Nucleus accumbens (tissue), 56 donors: Measurements from ENCODE around the gene AHDC1.

Source experiments
- DNase-seq, 56 donors: peaks; one replicate each; lab custom pipeline; 2025; lab: John Stamatoyannopoulos, UW

Gene AHDC1

GRCh38 chr1:27523337-27524020 lies 80.5 kb downstream of the AHDC1 start:
- no peak for DNase-seq

GRCh38 chr1:27522432-27523336 lies 81.3 kb downstream of the AHDC1 start:
- peak in 36 of 56 donors; percentile 11 to 72 (median 44) for DNase-seq

- peak in 4 of 56 donors; percentile 22 to 65 (median 36) for DNase-seq
Observed at GRCh38 chr1:27521861-27522431, 82.0 kb downstream of the AHDC1 start.

GRCh38 chr1:27521336-27521831 lies 82.6 kb downstream of the AHDC1 start:
- peak in 44 of 56 donors; percentile 16 to 73 (median 42) for DNase-seq

- peak in 37 of 56 donors; percentile 13 to 69 (median 32) for DNase-seq
Observed at GRCh38 chr1:27520651-27521050, 83.3 kb downstream of the AHDC1 start.

GRCh38 chr1:27519331-27520258 lies 84.3 kb downstream of the AHDC1 start:
- DNase-seq, result peak in 47 of 56 donors; percentile 25 to 82 (median 65)

GRCh38 chr1:27518808-27519207 lies 85.1 kb downstream of the AHDC1 start:
- no peak for DNase-seq

- no peak for DNase-seq
Observed at GRCh38 chr1:27517907-27518718, 85.8 kb downstream of the AHDC1 start.

- no peak for DNase-seq
Observed at GRCh38 chr1:27517301-27517700, 86.6 kb downstream of the AHDC1 start.

GRCh38 chr1:27515626-27516025 lies 88.3 kb downstream of the AHDC1 start:
- no peak for DNase-seq

GRCh38 chr1:27513958-27514357 lies 90.0 kb downstream of the AHDC1 start:
- DNase-seq, result peak in 5 of 56 donors; percentile 19 to 30 (median 23)

- DNase-seq, result no peak
Observed at GRCh38 chr1:27513528-27513927, 90.4 kb downstream of the AHDC1 start.

- no peak for DNase-seq
Observed at GRCh38 chr1:27509127-27510080, 94.5 kb downstream of the AHDC1 start.

- no peak for DNase-seq
Observed at GRCh38 chr1:27507960-27508665, 95.8 kb downstream of the AHDC1 start.

- no peak for DNase-seq
Observed at GRCh38 chr1:27506703-27507102, 97.2 kb downstream of the AHDC1 start.

GRCh38 chr1:27505420-27505680 lies 98.6 kb downstream of the AHDC1 start:
- no peak for DNase-seq
